H1 (cell line): Measurements from ENCODE around the gene TMTC2. TPM values are rescaled to one million over a fixed set of nuclear protein-coding genes. Genes with fewer than 3 reads are reported as not detected.

Experiments
- GTF2F1 ChIP-seq: IDR thresholded peaks from 2 replicates; pipeline ENCODE4 v1.6.1; 2012; ENCODE audit warnings: low read depth, low read length, improper control_type of control experiment, borderline replicate concordance
- PHF8 ChIP-seq: fragments of 200-600 bp; sonication (generic); conservative IDR thresholded peaks from 2 replicates; pipeline ENCODE4 v1.7.1; 2012; ENCODE audit warnings: low read depth, mild to moderate bottlenecking, inconsistent platforms, low read length, moderate library complexity
- RNF2 ChIP-seq: fragments of 200-900, 300-1000 bp; sonication (generic); IDR thresholded peaks from 2 replicates; pipeline ENCODE4 v1.7.1; 2016; ENCODE audit warnings: borderline replicate concordance, low read depth, mild to moderate bottlenecking, antibody characterized with exemption, low read length; ENCODE audit not compliant: poor library complexity, severe bottlenecking; ENCODE audit errors: missing control alignments
- SP2 ChIP-seq: IDR thresholded peaks from 2 replicates; pipeline ENCODE4 v1.6.1; 2012; ENCODE audit warnings: mild to moderate bottlenecking, low read length, inconsistent platforms
- SRF ChIP-seq: IDR thresholded peaks from 2 replicates; pipeline ENCODE4 v1.6.1; 2011; ENCODE audit warnings: mild to moderate bottlenecking, low read depth, low read length, moderate library complexity
- polyA plus RNA-seq, 7 experiments: library from polyadenylated mRNA; depleted of rRNA in 3 of 7; stranded (reverse) in 5 of 7; unstranded in 2 of 7; fragments of >200 nt in 5 of 7; fragments of 200-250 nt in 2 of 7; gene quantifications; 1 replicate in 5 of 7; 2 replicates in 1 of 7; 4 replicates in 1 of 7; pipeline versions ENCODE4 v1.2.1 to v1.2.3, GENCODE V29; 2011 to 2013; ENCODE audit warnings: missing spikeins in 2 of 7, mixed read lengths in 2 of 7
- total RNA-seq: library from RNA; stranded (reverse); fragmentation: NEBNext Ultra II Directional; extraction: Animal tissue kit (Norgen Biotek cat#: 25700); gene quantifications from 2 replicates; pipeline ENCODE4 v1.2.1, GENCODE V29; 2021
- TF ChIP-seq, protein P1 (sequence below): fragments of 300-600 bp; sonication (generic); IDR thresholded peaks from 2 replicates; pipeline ENCODE4 v1.7.1; 2012; ENCODE audit warnings: low read length, moderate library complexity, mild to moderate bottlenecking, inconsistent platforms; ENCODE audit not compliant: insufficient replicate concordance

Gene TMTC2
- total and polyA plus RNA-seq, 2 of the 8 experiments (the other 6 are each of a cell fraction or from before 2014, with no cell fraction given) = 2.3 to 3.9 TPM

DNA sequence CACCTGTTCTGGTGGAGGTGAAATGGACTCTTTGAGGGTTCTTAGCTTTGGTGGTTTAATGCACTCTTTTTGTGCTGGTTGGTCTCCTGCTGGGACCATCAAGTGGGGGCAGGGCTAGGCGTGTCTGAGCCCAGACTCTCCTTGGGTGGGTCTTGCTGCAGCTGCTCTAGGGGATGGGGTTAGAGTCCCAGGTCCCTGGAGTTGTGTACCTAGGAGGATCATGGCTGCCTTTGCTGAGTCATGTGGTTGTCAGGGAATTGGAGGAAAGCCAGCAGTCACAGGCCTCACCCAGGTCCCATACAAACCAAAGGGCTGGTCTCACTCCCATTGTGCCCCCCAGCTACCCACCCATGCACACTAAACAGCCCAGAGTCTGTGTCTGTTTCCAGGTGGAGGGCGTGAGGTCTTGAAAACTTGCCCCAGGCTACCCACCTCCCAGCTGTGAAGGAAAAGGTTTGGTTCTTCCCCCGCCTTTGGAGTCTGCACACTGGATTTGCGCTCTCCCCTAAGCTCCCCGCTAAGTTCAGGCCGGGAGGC, 387.7 kb downstream of the TMTC2 start (continued):
- TF ChIP-seq, protein P1, sequence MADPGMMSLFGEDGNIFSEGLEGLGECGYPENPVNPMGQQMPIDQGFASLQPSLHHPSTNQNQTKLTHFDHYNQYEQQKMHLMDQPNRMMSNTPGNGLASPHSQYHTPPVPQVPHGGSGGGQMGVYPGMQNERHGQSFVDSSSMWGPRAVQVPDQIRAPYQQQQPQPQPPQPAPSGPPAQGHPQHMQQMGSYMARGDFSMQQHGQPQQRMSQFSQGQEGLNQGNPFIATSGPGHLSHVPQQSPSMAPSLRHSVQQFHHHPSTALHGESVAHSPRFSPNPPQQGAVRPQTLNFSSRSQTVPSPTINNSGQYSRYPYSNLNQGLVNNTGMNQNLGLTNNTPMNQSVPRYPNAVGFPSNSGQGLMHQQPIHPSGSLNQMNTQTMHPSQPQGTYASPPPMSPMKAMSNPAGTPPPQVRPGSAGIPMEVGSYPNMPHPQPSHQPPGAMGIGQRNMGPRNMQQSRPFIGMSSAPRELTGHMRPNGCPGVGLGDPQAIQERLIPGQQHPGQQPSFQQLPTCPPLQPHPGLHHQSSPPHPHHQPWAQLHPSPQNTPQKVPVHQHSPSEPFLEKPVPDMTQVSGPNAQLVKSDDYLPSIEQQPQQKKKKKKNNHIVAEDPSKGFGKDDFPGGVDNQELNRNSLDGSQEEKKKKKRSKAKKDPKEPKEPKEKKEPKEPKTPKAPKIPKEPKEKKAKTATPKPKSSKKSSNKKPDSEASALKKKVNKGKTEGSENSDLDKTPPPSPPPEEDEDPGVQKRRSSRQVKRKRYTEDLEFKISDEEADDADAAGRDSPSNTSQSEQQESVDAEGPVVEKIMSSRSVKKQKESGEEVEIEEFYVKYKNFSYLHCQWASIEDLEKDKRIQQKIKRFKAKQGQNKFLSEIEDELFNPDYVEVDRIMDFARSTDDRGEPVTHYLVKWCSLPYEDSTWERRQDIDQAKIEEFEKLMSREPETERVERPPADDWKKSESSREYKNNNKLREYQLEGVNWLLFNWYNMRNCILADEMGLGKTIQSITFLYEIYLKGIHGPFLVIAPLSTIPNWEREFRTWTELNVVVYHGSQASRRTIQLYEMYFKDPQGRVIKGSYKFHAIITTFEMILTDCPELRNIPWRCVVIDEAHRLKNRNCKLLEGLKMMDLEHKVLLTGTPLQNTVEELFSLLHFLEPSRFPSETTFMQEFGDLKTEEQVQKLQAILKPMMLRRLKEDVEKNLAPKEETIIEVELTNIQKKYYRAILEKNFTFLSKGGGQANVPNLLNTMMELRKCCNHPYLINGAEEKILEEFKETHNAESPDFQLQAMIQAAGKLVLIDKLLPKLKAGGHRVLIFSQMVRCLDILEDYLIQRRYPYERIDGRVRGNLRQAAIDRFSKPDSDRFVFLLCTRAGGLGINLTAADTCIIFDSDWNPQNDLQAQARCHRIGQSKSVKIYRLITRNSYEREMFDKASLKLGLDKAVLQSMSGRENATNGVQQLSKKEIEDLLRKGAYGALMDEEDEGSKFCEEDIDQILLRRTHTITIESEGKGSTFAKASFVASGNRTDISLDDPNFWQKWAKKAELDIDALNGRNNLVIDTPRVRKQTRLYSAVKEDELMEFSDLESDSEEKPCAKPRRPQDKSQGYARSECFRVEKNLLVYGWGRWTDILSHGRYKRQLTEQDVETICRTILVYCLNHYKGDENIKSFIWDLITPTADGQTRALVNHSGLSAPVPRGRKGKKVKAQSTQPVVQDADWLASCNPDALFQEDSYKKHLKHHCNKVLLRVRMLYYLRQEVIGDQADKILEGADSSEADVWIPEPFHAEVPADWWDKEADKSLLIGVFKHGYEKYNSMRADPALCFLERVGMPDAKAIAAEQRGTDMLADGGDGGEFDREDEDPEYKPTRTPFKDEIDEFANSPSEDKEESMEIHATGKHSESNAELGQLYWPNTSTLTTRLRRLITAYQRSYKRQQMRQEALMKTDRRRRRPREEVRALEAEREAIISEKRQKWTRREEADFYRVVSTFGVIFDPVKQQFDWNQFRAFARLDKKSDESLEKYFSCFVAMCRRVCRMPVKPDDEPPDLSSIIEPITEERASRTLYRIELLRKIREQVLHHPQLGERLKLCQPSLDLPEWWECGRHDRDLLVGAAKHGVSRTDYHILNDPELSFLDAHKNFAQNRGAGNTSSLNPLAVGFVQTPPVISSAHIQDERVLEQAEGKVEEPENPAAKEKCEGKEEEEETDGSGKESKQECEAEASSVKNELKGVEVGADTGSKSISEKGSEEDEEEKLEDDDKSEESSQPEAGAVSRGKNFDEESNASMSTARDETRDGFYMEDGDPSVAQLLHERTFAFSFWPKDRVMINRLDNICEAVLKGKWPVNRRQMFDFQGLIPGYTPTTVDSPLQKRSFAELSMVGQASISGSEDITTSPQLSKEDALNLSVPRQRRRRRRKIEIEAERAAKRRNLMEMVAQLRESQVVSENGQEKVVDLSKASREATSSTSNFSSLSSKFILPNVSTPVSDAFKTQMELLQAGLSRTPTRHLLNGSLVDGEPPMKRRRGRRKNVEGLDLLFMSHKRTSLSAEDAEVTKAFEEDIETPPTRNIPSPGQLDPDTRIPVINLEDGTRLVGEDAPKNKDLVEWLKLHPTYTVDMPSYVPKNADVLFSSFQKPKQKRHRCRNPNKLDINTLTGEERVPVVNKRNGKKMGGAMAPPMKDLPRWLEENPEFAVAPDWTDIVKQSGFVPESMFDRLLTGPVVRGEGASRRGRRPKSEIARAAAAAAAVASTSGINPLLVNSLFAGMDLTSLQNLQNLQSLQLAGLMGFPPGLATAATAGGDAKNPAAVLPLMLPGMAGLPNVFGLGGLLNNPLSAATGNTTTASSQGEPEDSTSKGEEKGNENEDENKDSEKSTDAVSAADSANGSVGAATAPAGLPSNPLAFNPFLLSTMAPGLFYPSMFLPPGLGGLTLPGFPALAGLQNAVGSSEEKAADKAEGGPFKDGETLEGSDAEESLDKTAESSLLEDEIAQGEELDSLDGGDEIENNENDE = no peak
- TF ChIP-seq RNF2 = no peak
- TF ChIP-seq PHF8 = no peak
- no peak for TF ChIP-seq GTF2F1
- TF ChIP-seq SRF = no peak
- TF ChIP-seq SP2 = no peak
- TF ChIP-seq, all 59 proteins: peak for 0
